CD4-positive, alpha-beta T cell treated with Interleukin-1 beta for 1 hour (primary cell): Measurements from ENCODE around the gene JARID2.
A peak's percentile ranks its signal among the peaks of the same experiment; 100 is the strongest.

Experiments
- DNase-seq, 2 donors: peaks; one replicate each; pipeline ENCODE4 v3.0.0-alpha.2; 2020 to 2022

JARID2 gene

DNA sequence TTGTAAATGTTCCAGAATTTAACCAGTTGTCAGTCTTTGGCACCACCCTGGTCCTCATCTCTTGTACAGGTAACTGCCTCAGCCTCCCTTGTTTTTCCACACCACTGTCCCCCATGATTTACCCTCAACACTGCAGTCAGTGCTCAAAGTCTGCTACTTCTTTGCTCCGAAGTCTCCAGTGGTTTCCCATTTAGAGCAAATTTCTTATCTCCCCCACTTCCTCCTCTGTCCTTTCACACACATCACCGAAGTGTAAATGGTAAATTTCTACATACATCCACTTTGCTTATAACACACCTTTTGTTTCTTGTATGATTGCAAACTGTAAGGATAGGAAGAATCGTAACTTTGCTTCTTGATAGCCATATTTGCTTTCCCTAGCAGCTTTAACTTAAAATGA, 115.3 kb downstream of the JARID2 start:
- no peak for DNase-seq

DNA sequence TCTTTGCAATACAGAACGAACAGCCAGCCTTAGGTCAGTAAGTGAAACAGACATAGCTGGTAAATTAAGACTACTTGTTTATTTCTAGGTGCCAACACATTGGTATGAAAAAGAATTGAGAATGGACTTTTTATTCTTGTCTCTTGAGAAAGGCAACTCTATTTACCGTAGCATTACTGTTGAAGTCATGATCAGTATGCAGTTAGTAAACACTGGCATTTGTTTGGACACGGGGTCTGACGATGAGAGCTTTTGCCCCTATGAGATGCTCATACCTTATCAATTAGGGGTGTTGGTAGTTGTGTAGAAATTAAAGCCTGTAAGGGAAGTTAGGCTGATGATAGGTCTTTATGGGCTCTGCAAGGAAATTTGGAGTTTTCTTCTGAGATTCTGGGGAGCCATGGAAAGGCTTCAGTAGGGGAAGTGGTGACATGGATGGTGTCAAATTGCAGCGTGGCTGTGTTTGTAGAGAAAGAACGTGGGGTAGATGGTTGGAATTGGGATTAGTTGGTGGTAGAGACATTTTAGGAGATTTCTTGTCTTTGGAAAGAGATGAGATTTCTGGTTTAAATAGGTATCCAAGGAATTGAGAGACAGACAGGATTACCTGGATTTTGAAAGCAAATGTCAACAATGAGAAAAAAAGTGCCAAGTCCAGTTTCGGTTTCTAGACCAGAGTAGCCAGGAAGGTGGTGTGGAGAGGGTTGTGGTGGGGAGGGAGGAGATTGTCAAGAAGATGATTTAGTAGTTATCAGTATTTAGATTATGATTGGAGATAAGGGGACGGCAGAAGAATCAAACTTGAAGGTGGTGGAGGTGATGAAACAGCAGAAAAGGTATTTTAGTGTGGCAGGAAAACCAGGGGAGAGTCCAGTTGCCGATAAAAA, 116.6 kb downstream of the JARID2 start:
- DNase-seq: no peak

DNA sequence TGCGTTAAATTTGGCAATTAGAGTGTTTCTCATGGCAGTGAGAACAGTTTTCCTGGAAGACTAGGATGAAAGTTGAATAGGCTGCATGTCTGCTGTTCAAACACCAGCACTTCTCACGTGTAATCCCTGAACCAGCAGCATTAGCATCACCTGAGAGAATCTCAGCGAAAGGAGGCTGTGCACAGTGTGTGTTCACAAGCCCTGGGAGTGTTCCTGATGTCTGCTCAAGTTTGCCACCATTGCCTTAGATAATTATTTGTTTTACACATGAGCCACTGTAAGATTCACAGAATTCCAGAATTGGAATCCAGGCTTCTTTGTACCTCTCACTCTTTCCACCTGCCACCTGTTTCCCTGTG, 117.3 kb downstream of the JARID2 start:
- no peak for DNase-seq

DNA sequence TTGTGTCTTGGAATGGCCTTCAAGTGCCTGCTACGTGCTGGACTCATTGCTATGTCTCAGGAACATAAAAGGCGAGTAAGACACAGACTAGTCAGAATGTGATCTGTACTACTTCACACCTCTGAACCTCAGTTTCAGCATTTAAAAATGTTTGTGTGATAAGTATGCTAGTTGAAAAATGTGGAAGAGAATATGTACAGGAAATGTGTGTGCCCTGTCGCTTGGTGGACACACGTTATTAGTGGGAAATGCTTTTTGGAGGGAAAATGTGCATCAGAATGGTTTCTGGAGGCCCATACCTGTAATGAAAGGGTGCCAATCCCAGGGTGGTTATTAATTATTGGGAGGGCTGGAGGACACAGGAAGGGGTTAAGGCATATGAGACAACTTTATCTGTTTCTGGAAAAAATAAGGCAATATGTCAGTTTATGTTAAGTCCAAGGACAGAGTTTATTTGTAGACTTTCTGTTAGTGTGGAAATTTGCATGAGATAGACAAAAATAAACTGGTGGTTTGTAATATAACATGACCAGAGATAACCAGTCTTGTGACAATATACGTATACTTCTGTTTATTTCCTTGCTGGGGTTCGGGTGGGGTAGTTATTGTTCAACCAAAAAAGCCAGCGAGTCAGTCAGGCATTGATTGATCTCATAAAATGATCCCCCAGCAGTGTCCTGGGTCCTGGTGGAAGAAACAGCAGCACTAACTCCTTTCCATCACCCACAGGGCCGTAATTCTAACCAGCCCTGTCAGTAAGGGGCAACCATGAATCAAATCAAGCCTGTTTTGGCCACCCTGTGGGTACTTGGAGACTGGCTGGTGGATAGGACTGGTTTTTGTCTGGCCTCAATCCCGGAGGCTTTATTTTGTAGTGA, 117.9 kb downstream of the JARID2 start:
- no peak for DNase-seq

DNA sequence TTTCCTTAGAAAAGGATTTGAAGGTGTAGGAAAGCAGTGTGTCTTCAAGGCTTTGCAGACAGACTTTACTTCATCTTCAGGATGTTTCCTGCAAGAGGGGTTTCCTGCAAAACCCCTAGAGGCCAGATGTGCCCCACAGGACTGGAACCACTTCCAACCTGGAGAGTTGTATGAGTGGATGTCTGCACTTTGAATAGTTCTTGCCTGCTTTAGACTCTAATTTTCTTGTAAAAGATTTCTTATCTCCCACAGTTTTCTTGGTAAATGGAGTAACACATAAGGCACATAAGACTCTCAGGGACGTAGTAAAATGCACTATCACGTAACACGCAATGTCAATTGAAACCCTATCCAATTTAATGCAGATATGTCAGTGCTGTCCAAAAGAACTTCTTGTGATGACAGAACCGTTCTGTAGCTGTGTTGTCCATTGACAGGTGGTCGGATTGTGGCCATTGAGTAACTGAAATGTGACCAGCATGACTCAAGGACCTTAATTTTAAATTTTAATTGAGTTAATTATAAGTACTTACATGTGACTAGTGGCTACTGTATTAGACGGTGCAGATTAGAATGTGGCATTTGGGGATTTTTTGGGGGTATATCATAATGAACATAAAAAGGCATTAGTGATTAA, 118.7 kb downstream of the JARID2 start:
- no peak for DNase-seq

DNA sequence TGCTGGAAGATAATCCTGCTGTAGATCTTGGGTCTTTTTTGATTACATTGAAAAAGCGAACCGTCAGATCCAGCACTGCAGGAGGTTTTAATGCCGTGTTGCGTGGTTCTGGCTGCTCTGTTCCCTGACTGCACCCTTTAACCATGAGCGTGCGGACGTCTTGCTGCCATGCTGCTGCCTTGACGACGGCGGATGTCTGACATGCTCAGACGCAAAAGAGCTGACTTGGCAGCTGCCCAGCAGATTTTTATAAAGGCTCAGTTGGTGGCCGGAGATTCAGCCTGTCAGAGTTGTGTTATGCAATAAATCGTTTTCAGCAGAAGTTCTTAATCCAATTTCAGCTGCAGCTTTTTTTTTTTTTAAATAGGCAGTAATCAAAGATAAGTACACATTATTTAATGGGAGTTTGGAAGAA, 119.4 kb downstream of the JARID2 start:
- DNase-seq: peak; percentile 37 to 71

DNA sequence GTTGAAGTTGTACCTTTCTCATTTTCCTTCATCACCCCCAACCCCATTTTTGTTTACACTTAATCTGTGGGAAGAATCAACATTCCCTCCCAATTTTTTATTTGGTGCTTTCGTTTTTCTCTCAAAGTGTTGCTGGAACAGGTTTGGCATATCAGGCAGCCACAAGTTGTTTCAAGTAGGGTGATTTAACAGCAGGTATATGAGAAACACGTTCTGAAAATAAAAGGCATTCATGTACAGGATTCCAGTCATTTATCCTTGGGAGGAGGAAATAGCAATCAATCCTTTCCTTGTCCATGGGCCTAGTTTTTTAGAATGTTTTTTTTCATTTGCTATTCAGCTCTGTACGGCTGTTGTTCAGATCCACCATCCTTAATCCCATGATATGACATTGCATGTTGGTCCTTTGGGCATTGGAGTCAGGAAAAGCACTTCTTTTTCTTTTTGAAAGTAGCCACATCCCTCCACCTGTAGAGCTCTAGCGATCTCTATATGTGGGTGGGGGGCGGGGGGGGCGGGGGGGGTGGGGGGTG, 120.2 kb downstream of the JARID2 start:
- DNase-seq: no peak

DNA sequence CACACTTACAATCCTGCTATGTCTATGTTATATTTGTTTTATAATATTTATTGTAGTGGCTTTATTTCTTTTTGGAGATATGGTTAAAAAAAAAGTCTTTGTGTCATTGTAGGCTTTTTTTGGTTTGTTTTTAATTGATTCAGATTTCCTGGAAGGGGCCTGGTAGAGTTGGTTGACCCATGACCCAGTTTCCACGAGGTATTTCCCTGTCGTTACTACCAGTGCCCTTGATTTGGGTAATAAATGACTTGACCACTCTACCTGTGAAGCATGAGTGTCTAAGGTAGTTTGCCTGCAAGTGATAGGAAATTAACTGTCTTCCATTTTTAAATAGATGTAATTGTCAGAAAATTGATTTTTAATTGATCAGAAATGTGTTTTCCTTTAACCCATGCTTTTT, 121.0 kb downstream of the JARID2 start:
- no peak for DNase-seq

DNA sequence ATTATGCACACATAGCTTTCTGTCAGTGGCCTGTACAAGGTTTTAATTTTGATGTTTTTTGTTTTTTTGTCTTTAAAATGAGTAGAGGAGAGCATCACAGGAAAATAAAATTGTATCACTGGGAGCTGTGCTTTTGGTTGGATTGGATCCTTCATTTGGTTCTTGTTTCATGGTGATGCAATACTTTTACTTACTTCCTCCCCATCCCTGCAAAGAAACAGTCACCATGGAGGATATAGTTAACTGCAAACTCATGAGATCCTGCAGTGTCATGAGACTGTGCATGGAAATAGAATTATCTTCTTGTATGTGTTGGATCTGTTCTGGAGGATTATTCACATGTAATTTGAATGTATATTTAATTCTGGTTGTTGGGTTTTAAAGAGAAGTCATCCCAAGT, 122.3 kb downstream of the JARID2 start:
- no peak for DNase-seq

DNA sequence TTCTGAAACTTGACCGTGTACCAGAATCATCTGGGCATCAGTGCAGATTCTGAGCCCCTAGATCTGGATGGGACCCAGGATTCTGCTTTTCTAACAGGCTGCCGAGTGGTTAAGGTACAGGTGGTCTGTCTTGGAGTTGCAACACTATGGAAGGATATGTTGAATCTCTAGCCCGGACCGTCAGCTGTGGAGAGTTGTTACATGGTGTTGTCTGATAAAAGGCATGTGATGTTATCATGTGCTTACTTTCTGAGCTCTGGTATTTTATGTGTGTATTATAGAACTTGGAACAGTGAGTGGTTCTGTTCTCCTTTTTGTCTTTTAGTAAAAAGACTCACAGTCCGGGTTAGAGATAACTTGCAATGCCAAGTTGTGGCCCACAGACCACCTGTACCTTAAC, 123.0 kb downstream of the JARID2 start:
- no peak for DNase-seq

DNA sequence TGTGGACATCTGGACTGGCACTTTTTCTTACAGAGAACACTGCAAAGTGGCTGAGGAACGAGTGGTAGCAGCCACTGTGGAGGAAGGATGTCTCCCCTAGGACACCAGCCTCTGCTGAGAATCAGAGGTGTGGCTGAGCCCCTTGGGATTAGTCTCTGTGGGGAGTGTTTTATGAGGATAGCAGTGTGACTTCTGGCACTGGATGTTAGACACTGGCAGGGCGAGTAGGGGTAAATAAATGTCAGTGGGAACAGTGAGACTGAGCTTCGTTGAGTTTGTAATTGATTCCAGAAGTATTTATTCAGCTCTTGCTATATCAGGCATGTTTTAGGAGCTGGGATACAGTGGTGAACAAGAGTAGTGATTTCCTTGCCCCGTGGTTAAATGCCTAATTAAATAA, 124.0 kb downstream of the JARID2 start:
- no peak for DNase-seq

DNA sequence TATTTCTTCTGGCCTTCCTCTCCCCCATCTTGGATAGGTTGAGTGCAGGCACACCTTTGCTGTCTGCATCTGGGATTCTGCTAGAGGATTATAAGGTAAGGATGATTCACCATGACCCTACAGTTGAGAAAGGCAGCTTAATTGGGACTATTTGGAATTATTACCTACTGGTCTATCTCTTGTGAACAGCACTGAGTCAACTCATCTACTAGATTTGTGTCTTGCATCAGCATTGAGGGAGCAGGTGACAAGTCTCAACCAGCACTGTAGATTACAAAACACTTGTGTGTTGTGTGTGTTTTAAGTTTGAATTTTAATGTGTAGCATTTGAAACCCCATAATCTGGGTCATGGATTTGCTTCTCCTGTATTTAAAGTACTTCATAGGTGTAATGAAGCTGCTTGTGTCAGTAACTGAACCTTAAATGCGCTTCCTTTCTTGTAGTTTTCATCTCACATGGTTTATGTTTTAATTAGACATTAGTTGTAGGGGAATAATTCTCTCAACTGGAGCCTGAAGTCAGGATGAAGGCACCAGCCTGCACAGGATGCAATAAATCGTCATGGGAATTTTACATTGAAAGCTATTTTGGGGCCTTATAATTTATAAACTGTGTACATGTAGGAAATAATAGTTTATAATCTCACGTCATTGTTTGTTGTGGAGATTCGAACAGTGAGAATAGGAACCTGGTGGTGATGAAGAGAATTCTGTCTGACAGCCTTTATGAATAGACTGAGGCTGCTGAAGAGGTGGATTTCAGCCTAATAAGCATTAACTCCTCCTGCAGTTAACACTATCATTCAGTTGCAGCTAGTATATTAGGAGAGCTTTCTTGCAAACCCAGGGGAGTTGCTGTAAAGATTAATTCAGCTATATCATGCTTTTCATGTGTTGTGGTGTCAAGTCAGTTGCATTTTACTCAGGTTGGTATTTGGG, 125.1 kb downstream of the JARID2 start:
- DNase-seq: no peak

DNA sequence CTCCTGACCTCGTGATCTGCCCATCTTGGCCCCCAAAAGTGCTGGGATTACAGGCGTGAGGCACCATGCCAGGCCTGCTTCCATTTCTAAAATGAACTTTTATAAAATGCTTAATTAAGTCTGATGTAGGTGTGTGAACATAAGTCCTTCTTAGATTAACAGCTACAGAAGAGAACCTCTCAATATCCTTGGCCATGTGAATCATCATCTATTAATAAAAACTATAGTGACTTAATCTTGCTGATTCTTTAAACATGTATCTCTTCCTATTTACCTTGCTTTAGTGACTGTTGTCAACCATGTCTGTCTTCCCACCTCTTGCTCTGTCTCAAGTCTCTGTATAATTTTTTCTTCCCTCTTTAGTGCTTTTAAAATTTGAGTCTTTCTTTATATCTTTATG, 127.1 kb downstream of the JARID2 start:
- DNase-seq: no peak

DNA sequence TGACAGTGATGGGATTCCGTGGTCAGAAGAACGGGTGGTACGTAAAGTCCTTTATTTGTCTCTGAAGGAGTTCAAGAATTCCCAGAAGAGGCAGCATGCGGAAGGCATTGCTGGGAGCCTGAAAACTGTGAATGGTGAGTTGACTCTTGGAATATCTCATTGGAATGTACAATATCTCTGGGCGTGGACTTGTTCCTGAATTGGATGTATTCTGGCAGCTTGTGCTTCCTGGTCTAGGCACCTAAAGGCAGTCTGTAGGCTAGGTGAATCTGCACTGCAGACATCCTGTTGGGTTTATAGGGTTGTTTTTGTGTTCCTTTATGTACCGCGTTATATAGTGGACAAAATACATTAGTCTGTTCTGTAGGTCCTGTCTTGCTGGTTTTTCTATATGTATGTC, 128.2 kb downstream of the JARID2 start:
- DNase-seq: no peak

DNA sequence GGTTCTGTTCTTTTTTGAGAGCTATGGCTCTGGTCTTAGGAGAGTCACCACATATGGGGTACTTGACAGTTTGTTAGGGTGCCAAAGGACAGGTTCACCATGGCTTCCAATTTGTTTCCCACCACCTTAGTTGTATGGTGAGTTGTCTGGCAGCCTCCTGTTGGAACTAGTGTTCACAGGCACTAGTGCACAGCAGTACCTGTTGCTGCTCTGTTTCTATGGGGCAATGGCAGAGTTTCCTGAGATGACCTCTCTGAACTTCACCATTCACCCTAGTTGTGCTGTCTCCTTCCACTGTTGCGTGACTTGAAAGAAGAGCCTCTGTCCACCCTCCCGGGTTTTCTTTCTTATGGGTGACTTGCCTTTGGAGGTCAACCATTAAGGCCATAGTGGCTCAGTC, 129.1 kb downstream of the JARID2 start:
- DNase-seq: no peak

DNA sequence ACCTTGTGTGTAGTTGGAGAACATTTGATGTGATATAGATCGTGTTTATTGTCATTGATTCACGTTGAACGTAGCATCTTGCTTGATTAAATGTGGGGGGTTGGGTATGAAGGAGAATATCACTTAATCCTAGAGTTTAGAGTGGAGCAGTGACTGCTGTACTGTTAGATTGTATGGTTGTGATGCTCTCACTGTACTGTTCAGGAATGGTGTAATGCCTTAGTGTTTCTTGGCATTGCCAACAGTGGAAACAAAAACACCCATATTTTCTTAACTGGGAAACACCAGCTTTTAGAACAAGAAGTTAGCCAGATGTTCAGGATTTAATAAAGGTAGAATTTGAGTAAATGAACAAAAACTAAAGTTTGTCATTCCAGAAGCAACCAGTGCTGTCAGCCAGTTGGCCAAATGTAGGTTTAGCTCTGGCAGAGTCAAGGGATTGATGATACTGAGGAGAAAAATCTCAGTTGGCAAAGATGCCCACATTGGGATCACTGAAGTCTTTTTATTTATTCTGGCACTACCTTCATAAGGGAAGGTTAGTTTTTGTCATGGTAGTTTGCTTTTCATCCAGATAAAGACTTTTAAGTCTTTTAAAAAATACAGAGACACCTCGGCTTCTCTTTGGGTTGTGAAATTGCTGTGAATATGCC, 129.9 kb downstream of the JARID2 start:
- no peak for DNase-seq

DNA sequence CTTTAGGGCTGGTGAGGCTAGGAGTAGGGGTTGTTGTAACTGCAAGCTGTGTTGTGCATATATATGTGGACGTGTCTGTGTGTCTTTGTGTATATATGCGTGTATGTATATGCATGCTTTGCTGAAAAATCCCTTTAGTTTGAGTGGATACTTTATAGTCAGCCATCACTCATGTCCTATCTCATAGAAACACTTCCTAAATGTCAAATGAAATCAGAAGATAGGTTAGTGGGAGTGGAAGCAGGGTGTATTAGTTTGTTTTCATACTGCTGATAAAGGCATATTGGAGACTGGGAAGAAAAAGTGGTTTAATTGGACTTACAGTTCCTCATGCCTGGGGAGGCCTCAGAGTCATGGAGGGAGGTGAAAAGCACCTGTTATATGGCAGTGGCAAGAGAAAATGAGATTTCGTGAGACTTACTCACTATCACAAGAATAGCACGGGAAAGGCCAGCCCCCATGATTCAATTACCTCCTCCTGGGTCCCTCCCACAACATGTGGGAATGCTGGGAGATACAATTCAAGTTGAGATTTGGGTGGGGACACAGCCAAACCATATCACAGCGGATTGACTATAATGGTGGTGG, 131.1 kb downstream of the JARID2 start:
- DNase-seq: no peak

DNA sequence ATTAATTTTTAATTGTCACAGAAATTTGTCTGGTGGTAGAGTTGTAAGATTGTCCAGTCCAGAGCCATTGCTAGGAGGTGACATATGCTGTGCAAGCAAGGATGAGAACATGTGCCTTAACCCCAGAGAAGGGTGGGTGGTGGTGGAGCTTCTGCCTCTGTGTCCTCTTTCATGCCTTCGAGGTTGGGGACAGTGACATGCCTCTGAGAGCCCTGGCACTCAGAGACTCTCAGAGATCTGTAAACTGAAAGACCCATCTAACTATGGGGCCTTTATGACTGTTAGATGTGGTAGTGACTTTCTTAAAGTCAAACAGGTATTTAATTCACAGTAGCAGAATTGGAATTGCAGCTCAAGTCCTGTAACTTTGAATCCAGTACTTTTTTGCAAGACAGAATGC, 132.4 kb downstream of the JARID2 start:
- no peak for DNase-seq

DNA sequence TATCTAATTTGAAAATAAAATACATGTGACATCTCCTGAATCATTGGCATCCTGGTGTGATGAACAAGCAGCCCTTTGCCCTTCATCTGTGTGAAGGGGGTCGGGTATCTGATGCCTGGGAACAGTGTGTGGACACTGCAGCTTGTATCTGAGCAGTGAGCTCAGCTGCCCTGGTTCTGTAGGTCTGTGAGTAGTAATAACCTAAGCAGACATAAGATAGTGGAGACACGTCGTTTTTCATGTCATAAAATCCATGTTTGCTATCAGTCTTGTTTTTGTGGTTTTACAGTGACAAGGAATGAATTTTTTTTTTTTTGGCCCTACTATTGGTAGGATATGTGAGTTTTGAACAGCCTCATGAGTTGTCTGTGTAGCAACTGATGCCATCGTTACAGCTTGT, 133.0 kb downstream of the JARID2 start:
- DNase-seq: no peak

DNA sequence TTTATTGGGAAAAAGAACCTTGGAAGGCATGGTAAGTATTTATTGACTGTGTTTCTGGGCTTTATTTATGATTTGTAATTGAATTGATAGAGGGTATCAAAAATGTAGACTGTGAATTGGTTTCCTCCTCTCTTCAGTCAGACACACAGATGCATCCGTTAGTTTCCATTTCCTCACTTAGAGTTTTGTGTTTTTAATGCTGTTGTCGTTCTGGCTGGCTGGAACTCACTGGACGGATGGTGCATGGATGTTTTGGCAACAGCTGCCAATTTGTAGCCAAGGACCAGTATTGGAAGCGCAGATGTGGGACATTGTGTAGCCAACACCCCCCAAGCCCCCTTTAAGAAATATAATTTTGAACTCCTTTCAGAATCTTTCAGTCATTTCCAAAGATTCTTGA, 134.5 kb downstream of the JARID2 start:
- no peak for DNase-seq

DNA sequence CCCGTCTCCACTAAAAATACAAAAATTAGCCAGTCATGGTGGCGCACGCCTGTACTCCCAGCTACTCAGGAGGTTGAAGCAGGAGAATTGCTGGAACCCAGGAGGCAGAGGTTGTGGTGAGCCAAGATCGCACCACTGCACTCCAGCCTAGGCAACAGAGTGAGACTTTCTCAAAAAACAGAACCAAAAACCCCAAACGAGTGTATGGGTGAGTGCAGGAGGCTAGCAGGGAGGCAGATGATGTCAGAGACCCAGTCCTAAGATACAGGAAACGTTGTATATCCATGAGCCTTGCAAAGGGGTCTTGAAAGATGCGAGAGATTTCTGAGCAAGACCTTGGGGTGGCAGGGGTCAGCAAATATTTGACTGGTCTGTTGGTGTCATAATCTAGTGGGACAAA, 136.2 kb downstream of the JARID2 start:
- DNase-seq: no peak
